ENCODE results near the gene RAB25. TPM values are rescaled to one million over a fixed set of nuclear protein-coding genes. Genes with fewer than 3 reads are reported as not detected.

Gene RAB25
- polyA plus RNA-seq, 1 donor from 2014 or later: 1.3 TPM

GRCh38 chr1:156079762-156080161 lies 18.8 kb downstream of the RAB25 start:
- TF ChIP-seq EP300 (conservative IDR thresholded peaks at IDR 0.05; ENCODE audit: poor library complexity, severe bottlenecking): no peak
- Histone ChIP-seq H3K27me3 (ENCODE audit: insufficient read depth, low read depth, low read length) (no peaks in the 10 kb centered on the region), H3F3A (ENCODE audit: insufficient read depth, low read length, poor library complexity, severe bottlenecking) (no peaks in the 10 kb centered on the region), H3K27ac (ENCODE audit: low read length) (peak overlapping the region; percentile 85), H3K9me3 (ENCODE audit: low read length) (no peaks in the 10 kb centered on the region), H4K20me1 (ENCODE audit: insufficient read depth) (peaks cover 51% of the 10 kb centered on the region), H3K4me2 (ENCODE audit: low read length) (peak overlapping the region; percentile 83), H3K79me2 (replicated peaks; ENCODE audit: insufficient read depth, low read length) (peaks cover 95% of the 10 kb centered on the region), H2AFZ (ENCODE audit: low read depth, low read length) (no peak overlapping the region), H3K9ac (ENCODE audit: low read length) (peak overlapping the region; percentile 99), H3K9me2 (ENCODE audit: insufficient read depth, low read length) (no peaks in the 10 kb centered on the region), H3K4me3 (ENCODE audit: low read length) (peak overlapping the region; percentile 93), H3K36me3 (ENCODE audit: insufficient read depth, low read length) (peaks cover 5% of the 10 kb centered on the region)

GRCh38 chr1:156080241-156080862 lies 19.4 kb downstream of the RAB25 start:
- Histone ChIP-seq H2AFZ (ENCODE audit: low read depth, low read length) (no peak overlapping the region), H3K4me2 (ENCODE audit: low read length) (peak overlapping the region; percentile 83), H3F3A (ENCODE audit: insufficient read depth, low read length, poor library complexity, severe bottlenecking) (no peaks in the 10 kb centered on the region), H4K20me1 (ENCODE audit: insufficient read depth) (peaks cover 51% of the 10 kb centered on the region), H3K9me3 (ENCODE audit: low read length) (no peaks in the 10 kb centered on the region), H3K27me3 (ENCODE audit: insufficient read depth, low read depth, low read length) (no peaks in the 10 kb centered on the region), H3K27ac (ENCODE audit: low read length) (peak overlapping the region; percentile 85), H3K79me2 (replicated peaks; ENCODE audit: insufficient read depth, low read length) (peaks cover 95% of the 10 kb centered on the region), H3K9me2 (ENCODE audit: insufficient read depth, low read length) (no peaks in the 10 kb centered on the region), H3K9ac (ENCODE audit: low read length) (peak overlapping the region; percentile 99), H3K36me3 (ENCODE audit: insufficient read depth, low read length) (peaks cover 5% of the 10 kb centered on the region), H3K4me3 (ENCODE audit: low read length) (peak overlapping the region; percentile 93)
- TF ChIP-seq MXI1 (conservative IDR thresholded peaks at IDR 0.05; ENCODE audit: poor library complexity, severe bottlenecking) (no peak), CTCF (IDR thresholded peaks at IDR 0.05; ENCODE audit: poor library complexity, severe bottlenecking) (no peak), EZH2 (IDR thresholded peaks at IDR 0.05; ENCODE audit: borderline replicate concordance, insufficient read depth, low read length, poor library complexity, severe bottlenecking) (no peak), EP300 (conservative IDR thresholded peaks at IDR 0.05; ENCODE audit: poor library complexity, severe bottlenecking) (no peak), REST (IDR thresholded peaks at IDR 0.05; ENCODE audit: borderline replicate concordance) (peak; percentile 7)

- Histone ChIP-seq H3K27ac (ENCODE audit: low read length) (peak overlapping the region; percentile 85), H3K79me2 (replicated peaks; ENCODE audit: insufficient read depth, low read length) (peaks cover 95% of the 10 kb centered on the region), H3K9ac (ENCODE audit: low read length) (peak overlapping the region; percentile 99), H2AFZ (ENCODE audit: low read depth, low read length) (no peak overlapping the region), H3K4me2 (ENCODE audit: low read length) (peak overlapping the region; percentile 83), H4K20me1 (ENCODE audit: insufficient read depth) (peaks cover 48% of the 10 kb centered on the region), H3F3A (ENCODE audit: insufficient read depth, low read length, poor library complexity, severe bottlenecking) (no peaks in the 10 kb centered on the region), H3K36me3 (ENCODE audit: insufficient read depth, low read length) (peaks cover under 1% of the 10 kb centered on the region), H3K4me3 (ENCODE audit: low read length) (peak overlapping the region; percentile 93), H3K9me2 (ENCODE audit: insufficient read depth, low read length) (no peaks in the 10 kb centered on the region), H3K9me3 (ENCODE audit: low read length) (no peaks in the 10 kb centered on the region), H3K27me3 (ENCODE audit: insufficient read depth, low read depth, low read length) (no peaks in the 10 kb centered on the region)
- TF ChIP-seq REST (IDR thresholded peaks at IDR 0.05; ENCODE audit: borderline replicate concordance) (peak; percentile 61), POLR2AphosphoS5 (IDR thresholded peaks at IDR 0.05) (peak; percentile 54), SMC3 (conservative IDR thresholded peaks at IDR 0.05; ENCODE audit: poor library complexity) (no peak)
Observed at GRCh38 chr1:156080863-156081179, 19.9 kb downstream of the RAB25 start.
